ENCODE results near the gene ADARB2.

ADARB2 gene

GRCh38 chr10:1413823-1414222 lies 323.5 kb downstream of the ADARB2 start:
- no peak for DNase-seq (ENCODE audit: low read depth)
- no peaks in the 10 kb centered on the region for H3K9me3 ChIP-seq (ENCODE audit: control insufficient read depth, low read length)
- H3K36me3 ChIP-seq (ENCODE audit: control insufficient read depth, insufficient read depth, low read length, severe bottlenecking) = no peaks in the 10 kb centered on the region
- H3K4me3 ChIP-seq (ENCODE audit: low read length) = no peak overlapping the region
- no peak overlapping the region for H3K9ac ChIP-seq (ENCODE audit: low read length)
- H3K4me1 ChIP-seq (ENCODE audit: control insufficient read depth, insufficient read depth, low read length) = no peaks in the 10 kb centered on the region
- H3K27me3 ChIP-seq (replicated peaks; ENCODE audit: control insufficient read depth, insufficient read depth, low read length) = no peaks in the 10 kb centered on the region

DNA sequence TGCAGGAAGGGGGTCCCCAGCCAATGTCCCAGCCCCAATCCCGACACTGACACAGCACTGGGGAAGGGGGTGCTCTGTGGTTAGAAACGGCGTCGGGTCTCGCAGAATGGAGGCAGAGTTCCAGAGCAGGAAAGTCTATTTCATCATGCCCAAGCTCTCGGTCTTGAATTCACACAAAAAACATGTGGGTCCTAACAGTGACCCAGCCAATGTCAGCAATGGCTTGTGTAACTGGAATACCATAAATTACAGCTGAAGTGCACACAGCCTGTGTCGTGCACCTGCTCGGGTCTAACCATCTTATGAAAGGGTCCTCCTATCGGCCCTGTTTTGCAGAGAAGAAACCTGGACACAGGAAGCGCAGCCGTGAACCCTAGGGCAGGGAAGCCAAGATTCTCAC lies 324.1 kb downstream of the ADARB2 start:
- H3K9me3 ChIP-seq (ENCODE audit: control insufficient read depth, low read length) = no peaks in the 10 kb centered on the region
- no peak for DNase-seq (ENCODE audit: low read depth)
- H3K9ac ChIP-seq (ENCODE audit: low read length) = no peak overlapping the region
- no peaks in the 10 kb centered on the region for H3K27me3 ChIP-seq (replicated peaks; ENCODE audit: control insufficient read depth, insufficient read depth, low read length)
- H3K36me3 ChIP-seq (ENCODE audit: control insufficient read depth, insufficient read depth, low read length, severe bottlenecking) = no peaks in the 10 kb centered on the region
- H3K4me3 ChIP-seq (ENCODE audit: low read length) = no peak overlapping the region
- no peaks in the 10 kb centered on the region for H3K4me1 ChIP-seq (ENCODE audit: control insufficient read depth, insufficient read depth, low read length)

DNA sequence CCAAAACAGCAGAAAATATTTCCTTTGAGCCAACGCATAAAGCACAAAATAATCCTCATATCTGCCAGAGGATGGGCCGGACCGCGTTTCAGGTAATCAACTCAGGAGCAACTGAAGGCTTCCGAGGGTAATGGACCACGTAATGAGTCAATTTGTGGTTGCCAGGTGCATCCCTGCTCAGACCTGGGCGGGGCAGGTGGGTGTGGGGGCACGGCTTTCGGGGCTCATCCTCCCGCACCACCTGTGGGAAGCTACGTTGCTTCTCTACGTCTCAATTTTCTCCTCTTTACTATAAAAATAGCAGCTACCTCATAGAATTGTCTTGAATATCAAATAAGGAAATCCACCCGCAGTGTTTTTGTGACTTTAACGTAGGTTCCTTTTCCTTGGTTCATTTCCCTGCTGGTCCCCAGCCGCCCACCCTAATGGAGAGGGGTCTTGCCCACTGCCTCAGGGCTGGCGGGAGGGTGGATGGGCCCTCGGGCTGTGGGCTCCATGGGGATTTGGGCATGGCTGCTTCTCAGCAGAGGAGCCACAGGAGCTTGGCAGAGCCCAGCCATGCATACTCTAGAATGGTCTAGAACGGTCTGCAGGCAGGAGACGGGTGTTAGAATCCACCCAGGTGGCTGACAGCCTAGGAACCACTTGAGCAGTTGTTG lies 324.7 kb downstream of the ADARB2 start:
- Histone ChIP-seq H3K9me3 (ENCODE audit: control insufficient read depth, low read length) (no peaks in the 10 kb centered on the region), H3K4me3 (ENCODE audit: low read length) (no peak overlapping the region), H3K9ac (ENCODE audit: low read length) (no peak overlapping the region), H3K27me3 (replicated peaks; ENCODE audit: control insufficient read depth, insufficient read depth, low read length) (no peaks in the 10 kb centered on the region), H3K36me3 (ENCODE audit: control insufficient read depth, insufficient read depth, low read length, severe bottlenecking) (no peaks in the 10 kb centered on the region), H3K4me1 (ENCODE audit: control insufficient read depth, insufficient read depth, low read length) (no peaks in the 10 kb centered on the region)
- no peak for DNase-seq (ENCODE audit: low read depth)

DNA sequence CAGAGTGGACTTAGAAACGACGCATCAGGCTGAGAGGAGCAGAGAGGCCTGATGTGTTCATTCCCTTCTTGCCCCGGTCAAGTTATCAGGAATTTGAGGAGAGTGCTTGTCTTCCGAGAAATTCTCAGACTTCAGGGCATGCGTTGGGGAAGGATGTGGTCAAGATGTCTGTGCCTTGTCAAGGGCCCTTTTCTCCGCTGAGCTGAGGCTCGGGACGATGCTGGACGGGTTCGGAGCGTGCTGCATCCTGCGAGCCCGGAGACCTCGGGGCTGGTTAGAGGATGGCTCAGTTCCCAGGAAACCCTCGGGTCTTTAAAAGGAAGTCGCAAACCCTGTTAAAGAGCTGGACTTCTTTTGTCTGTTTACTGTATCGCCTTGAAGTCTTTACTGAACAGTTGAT lies 325.4 kb downstream of the ADARB2 start:
- Histone ChIP-seq H3K27me3 (replicated peaks; ENCODE audit: control insufficient read depth, insufficient read depth, low read length) (no peaks in the 10 kb centered on the region), H3K9ac (ENCODE audit: low read length) (no peak overlapping the region), H3K4me1 (ENCODE audit: control insufficient read depth, insufficient read depth, low read length) (no peaks in the 10 kb centered on the region), H3K4me3 (ENCODE audit: low read length) (no peak overlapping the region), H3K9me3 (ENCODE audit: control insufficient read depth, low read length) (no peaks in the 10 kb centered on the region), H3K36me3 (ENCODE audit: control insufficient read depth, insufficient read depth, low read length, severe bottlenecking) (no peaks in the 10 kb centered on the region)
- no peak for DNase-seq (ENCODE audit: low read depth)

GRCh38 chr10:1411451-1411850 lies 325.9 kb downstream of the ADARB2 start:
- Histone ChIP-seq H3K4me1 (ENCODE audit: control insufficient read depth, insufficient read depth, low read length) (no peaks in the 10 kb centered on the region), H3K27me3 (replicated peaks; ENCODE audit: control insufficient read depth, insufficient read depth, low read length) (no peaks in the 10 kb centered on the region), H3K4me3 (ENCODE audit: low read length) (no peak overlapping the region), H3K36me3 (ENCODE audit: control insufficient read depth, insufficient read depth, low read length, severe bottlenecking) (no peaks in the 10 kb centered on the region), H3K9me3 (ENCODE audit: control insufficient read depth, low read length) (no peaks in the 10 kb centered on the region), H3K9ac (ENCODE audit: low read length) (no peak overlapping the region)
- no peak for DNase-seq (ENCODE audit: low read depth)

GRCh38 chr10:1410469-1411395 lies 326.6 kb downstream of the ADARB2 start:
- H3K9me3 ChIP-seq (ENCODE audit: control insufficient read depth, low read length) = no peaks in the 10 kb centered on the region
- no peak overlapping the region for H3K9ac ChIP-seq (ENCODE audit: low read length)
- no peak overlapping the region for H3K4me3 ChIP-seq (ENCODE audit: low read length)
- no peaks in the 10 kb centered on the region for H3K4me1 ChIP-seq (ENCODE audit: control insufficient read depth, insufficient read depth, low read length)
- H3K36me3 ChIP-seq (ENCODE audit: control insufficient read depth, insufficient read depth, low read length, severe bottlenecking) = no peaks in the 10 kb centered on the region
- H3K27me3 ChIP-seq (replicated peaks; ENCODE audit: control insufficient read depth, insufficient read depth, low read length) = no peaks in the 10 kb centered on the region
- no peak for DNase-seq (ENCODE audit: low read depth)

GRCh38 chr10:1410032-1410431 lies 327.3 kb downstream of the ADARB2 start:
- H3K9ac ChIP-seq (ENCODE audit: low read length) = no peak overlapping the region
- DNase-seq (ENCODE audit: low read depth) = no peak

GRCh38 chr10:1409392-1409791 lies 327.9 kb downstream of the ADARB2 start:
- no peaks in the 10 kb centered on the region for H3K36me3 ChIP-seq (ENCODE audit: control insufficient read depth, insufficient read depth, low read length, severe bottlenecking)
- no peaks in the 10 kb centered on the region for H3K27me3 ChIP-seq (replicated peaks; ENCODE audit: control insufficient read depth, insufficient read depth, low read length)
- no peak for DNase-seq (ENCODE audit: low read depth)
- H3K9me3 ChIP-seq (ENCODE audit: control insufficient read depth, low read length) = no peaks in the 10 kb centered on the region
- H3K4me3 ChIP-seq (ENCODE audit: low read length) = no peak overlapping the region
- no peak overlapping the region for H3K9ac ChIP-seq (ENCODE audit: low read length)
- no peaks in the 10 kb centered on the region for H3K4me1 ChIP-seq (ENCODE audit: control insufficient read depth, insufficient read depth, low read length)

More at GRCh38 chr10:1410032-1410431, 327.3 kb downstream of the ADARB2 start:
- H3K4me3 ChIP-seq (ENCODE audit: low read length) = no peak overlapping the region
- no peaks in the 10 kb centered on the region for H3K27me3 ChIP-seq (replicated peaks; ENCODE audit: control insufficient read depth, insufficient read depth, low read length)
- H3K36me3 ChIP-seq (ENCODE audit: control insufficient read depth, insufficient read depth, low read length, severe bottlenecking) = no peaks in the 10 kb centered on the region
- no peaks in the 10 kb centered on the region for H3K4me1 ChIP-seq (ENCODE audit: control insufficient read depth, insufficient read depth, low read length)
- H3K9me3 ChIP-seq (ENCODE audit: control insufficient read depth, low read length) = no peaks in the 10 kb centered on the region

GRCh38 chr10:1408651-1409367 lies 328.5 kb downstream of the ADARB2 start:
- no peaks in the 10 kb centered on the region for H3K27me3 ChIP-seq (replicated peaks; ENCODE audit: control insufficient read depth, insufficient read depth, low read length)
- H3K4me1 ChIP-seq (ENCODE audit: control insufficient read depth, insufficient read depth, low read length) = no peaks in the 10 kb centered on the region
- H3K9ac ChIP-seq (ENCODE audit: low read length) = no peak overlapping the region
- H3K4me3 ChIP-seq (ENCODE audit: low read length) = no peak overlapping the region
- no peaks in the 10 kb centered on the region for H3K36me3 ChIP-seq (ENCODE audit: control insufficient read depth, insufficient read depth, low read length, severe bottlenecking)
- no peaks in the 10 kb centered on the region for H3K9me3 ChIP-seq (ENCODE audit: control insufficient read depth, low read length)
- DNase-seq (ENCODE audit: low read depth) = no peak

DNA sequence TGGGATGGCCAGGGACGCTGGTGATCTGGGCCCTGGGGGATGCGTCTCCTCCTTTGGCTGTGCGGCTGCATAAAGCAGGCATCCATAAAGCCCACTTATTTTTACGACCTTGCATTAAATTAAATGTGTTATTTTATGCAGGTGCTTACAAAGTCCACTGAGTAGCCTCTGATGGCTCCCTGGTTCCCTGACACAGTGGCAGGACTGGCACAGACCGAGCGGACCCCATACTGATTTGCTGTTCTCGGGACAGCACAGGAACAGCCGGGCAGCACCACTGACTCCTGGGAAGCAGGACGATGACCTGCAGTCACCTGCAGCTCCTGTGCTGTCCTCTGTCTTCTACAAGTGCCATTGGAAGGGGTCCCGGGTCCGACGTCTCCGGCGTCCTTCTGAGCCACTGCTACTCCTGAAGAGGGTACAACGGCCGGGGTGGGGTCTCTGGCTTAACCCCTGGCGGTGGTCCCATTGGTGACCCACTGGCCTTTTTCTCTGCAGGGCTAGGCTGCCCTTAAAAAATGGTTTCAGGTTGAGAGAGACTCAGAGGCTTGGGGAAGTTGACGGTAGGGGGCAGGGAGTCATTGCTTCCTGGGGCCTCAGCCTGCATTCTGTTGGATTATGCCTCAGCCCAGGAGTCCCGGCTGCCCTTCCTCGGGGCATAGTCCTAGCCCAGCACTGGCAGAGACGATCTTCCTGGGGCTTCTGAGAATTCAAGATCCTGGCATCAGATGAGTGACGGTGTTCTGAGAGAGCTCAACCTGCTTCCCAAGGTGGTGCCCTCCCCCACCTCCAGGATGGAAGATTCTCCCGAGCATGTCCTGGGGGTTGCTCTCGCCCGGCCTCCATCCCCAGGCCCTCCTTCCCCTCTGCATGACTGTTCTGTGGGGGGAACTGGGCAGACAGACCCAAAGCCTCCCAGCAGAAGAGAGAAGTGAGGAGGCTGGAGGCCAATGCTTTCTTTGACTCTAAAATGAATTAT lies 330.1 kb downstream of the ADARB2 start:
- DNase-seq (ENCODE audit: low read depth) = no peak
- Histone ChIP-seq H3K9ac (ENCODE audit: low read length) (no peak overlapping the region), H3K4me1 (ENCODE audit: control insufficient read depth, insufficient read depth, low read length) (no peaks in the 10 kb centered on the region), H3K27me3 (replicated peaks; ENCODE audit: control insufficient read depth, insufficient read depth, low read length) (no peaks in the 10 kb centered on the region), H3K4me3 (ENCODE audit: low read length) (no peak overlapping the region), H3K36me3 (ENCODE audit: control insufficient read depth, insufficient read depth, low read length, severe bottlenecking) (no peaks in the 10 kb centered on the region), H3K9me3 (ENCODE audit: control insufficient read depth, low read length) (no peaks in the 10 kb centered on the region)

All from adipocyte (in vitro differentiated cells).